HT1080 (cell line): Measurements from ENCODE around the gene BCAR3. TPM values are rescaled to one million over a fixed set of nuclear protein-coding genes. Genes with fewer than 3 reads are reported as not detected.
"Not testable (repeated sequence)": the region's sequence is repeated elsewhere in the genome, so short reads cannot be mapped to it uniquely, and the experiment has no call there.

ENCODE experiments used
- DNase-seq: peaks from one replicate; pipeline ENCODE4 v3.0.0-alpha.2; 2015; ENCODE audit warnings: low read depth
- total RNA-seq: library from RNA; depleted of rRNA; stranded (reverse); fragments of >200 nt; shearing (Covaris generic); gene quantifications from 2 replicates; pipeline ENCODE4 v1.2.3, GENCODE V29; 2014

BCAR3 gene
- total RNA-seq, 1 experiment from 2014 or later, result 163 TPM

- no peak for DNase-seq
These were observed 126.5 kb downstream of the BCAR3 start for GRCh38 chr1:93554883-93555872.

GRCh38 chr1:93553886-93554490 is 127.6 kb downstream of the BCAR3 start:
- DNase-seq, result not testable (repeated sequence)

GRCh38 chr1:93552741-93553455 is 128.7 kb downstream of the BCAR3 start:
- DNase-seq, result peak; percentile 89

- DNase-seq, result no peak
These were observed 131.8 kb downstream of the BCAR3 start for GRCh38 chr1:93549811-93550210.

- no peak for DNase-seq
These were observed 132.5 kb downstream of the BCAR3 start for GRCh38 chr1:93549131-93549530.

- no peak for DNase-seq
These were observed 135.3 kb downstream of the BCAR3 start for GRCh38 chr1:93546162-93546863.

- no peak for DNase-seq
These were observed 139.2 kb downstream of the BCAR3 start for GRCh38 chr1:93542398-93542797.

- DNase-seq, result no peak
These were observed 140.6 kb downstream of the BCAR3 start for GRCh38 chr1:93541045-93541444.

- no peak for DNase-seq
These were observed 143.7 kb downstream of the BCAR3 start for GRCh38 chr1:93537924-93538323.

- no peak for DNase-seq
These were observed 144.2 kb downstream of the BCAR3 start for GRCh38 chr1:93537396-93537795.

GRCh38 chr1:93533677-93534076 is 148.0 kb downstream of the BCAR3 start:
- DNase-seq, result no peak

- DNase-seq, result no peak
These were observed 148.8 kb downstream of the BCAR3 start for GRCh38 chr1:93532780-93533378.

- DNase-seq, result no peak
These were observed 150.4 kb downstream of the BCAR3 start for GRCh38 chr1:93531193-93531592.

- no peak for DNase-seq
These were observed 153.2 kb downstream of the BCAR3 start for GRCh38 chr1:93528412-93528811.

- no peak for DNase-seq
These were observed 155.2 kb downstream of the BCAR3 start for GRCh38 chr1:93526431-93526830.

GRCh38 chr1:93525431-93525830 is 156.2 kb downstream of the BCAR3 start:
- no peak for DNase-seq

GRCh38 chr1:93522721-93523120 is 158.9 kb downstream of the BCAR3 start:
- no peak for DNase-seq

GRCh38 chr1:93521618-93522017 is 160.0 kb downstream of the BCAR3 start:
- DNase-seq, result no peak

GRCh38 chr1:93519199-93519829 is 162.3 kb downstream of the BCAR3 start:
- peak; percentile 60 for DNase-seq

- no peak for DNase-seq
These were observed 163.1 kb downstream of the BCAR3 start for GRCh38 chr1:93518516-93518915.
